ENCODE measurements around the gene C13orf46.

The C13orf46 gene

DNA sequence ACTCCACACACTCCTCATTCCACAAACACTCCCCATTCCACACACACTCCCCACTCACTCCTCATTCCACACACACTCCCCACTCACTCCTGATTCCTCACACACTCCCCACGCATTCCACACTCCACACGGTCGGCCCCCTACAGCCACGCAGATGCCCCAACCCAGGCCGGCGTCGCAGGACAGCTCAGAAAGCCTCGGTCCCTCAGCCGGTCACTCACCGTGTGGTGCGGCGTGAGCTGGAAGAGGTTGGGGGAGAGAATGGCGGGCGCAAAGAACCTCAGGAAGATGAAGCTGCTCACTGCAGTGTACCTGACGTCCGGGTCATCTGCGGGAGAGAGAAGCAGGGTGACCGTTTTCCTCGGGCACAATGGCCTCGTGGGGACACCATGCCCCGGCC, 39.0 kb upstream of the C13orf46 start:
- in situ Hi-C loops (cut with HindIII; ENCODE audit: low pct_ligation_motif_present, low sequenced_read_pairs): no loop called here
- DNase-seq: no peak
- Histone ChIP-seq H3K4me3 (ENCODE audit: low read depth, low read length) (no peak overlapping the region), H3K36me3 (replicated peaks) (peaks cover 73% of the 10 kb centered on the region), H3K27me3 (replicated peaks) (no peaks in the 10 kb centered on the region), H3K27ac (no peak overlapping the region)
- TF ChIP-seq, protein P1, sequence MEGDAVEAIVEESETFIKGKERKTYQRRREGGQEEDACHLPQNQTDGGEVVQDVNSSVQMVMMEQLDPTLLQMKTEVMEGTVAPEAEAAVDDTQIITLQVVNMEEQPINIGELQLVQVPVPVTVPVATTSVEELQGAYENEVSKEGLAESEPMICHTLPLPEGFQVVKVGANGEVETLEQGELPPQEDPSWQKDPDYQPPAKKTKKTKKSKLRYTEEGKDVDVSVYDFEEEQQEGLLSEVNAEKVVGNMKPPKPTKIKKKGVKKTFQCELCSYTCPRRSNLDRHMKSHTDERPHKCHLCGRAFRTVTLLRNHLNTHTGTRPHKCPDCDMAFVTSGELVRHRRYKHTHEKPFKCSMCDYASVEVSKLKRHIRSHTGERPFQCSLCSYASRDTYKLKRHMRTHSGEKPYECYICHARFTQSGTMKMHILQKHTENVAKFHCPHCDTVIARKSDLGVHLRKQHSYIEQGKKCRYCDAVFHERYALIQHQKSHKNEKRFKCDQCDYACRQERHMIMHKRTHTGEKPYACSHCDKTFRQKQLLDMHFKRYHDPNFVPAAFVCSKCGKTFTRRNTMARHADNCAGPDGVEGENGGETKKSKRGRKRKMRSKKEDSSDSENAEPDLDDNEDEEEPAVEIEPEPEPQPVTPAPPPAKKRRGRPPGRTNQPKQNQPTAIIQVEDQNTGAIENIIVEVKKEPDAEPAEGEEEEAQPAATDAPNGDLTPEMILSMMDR (IDR thresholded peaks at IDR 0.05; ENCODE audit: low read depth, low read length, missing control alignments): no peak

DNA sequence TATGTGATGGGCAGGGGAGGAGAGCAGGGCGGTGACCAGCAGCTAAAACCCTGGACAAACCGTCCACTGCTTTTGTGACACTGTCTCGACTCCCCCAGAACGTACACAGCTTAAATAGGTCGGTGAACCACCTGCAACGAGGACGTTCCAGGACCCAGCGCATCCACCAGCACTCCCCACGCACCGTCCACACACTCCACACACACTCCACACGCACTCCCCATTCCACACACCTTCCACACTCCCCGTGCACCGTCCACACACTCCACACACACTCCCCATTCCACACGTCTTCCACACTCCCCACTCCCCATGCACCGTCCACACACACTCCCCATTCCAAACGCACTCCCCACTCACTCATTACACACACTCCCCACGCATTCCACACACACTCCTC, 38.3 kb upstream of the C13orf46 start:
- no peak for DNase-seq
- Histone ChIP-seq H3K27ac (no peak overlapping the region), H3K36me3 (replicated peaks) (peaks cover 71% of the 10 kb centered on the region), H3K27me3 (replicated peaks) (no peaks in the 10 kb centered on the region), H3K4me3 (ENCODE audit: low read depth, low read length) (no peak overlapping the region)
- in situ Hi-C loops (cut with HindIII; ENCODE audit: low pct_ligation_motif_present, low sequenced_read_pairs): no loop called here
- TF ChIP-seq, protein P1 (IDR thresholded peaks at IDR 0.05; ENCODE audit: low read depth, low read length, missing control alignments): no peak

DNA sequence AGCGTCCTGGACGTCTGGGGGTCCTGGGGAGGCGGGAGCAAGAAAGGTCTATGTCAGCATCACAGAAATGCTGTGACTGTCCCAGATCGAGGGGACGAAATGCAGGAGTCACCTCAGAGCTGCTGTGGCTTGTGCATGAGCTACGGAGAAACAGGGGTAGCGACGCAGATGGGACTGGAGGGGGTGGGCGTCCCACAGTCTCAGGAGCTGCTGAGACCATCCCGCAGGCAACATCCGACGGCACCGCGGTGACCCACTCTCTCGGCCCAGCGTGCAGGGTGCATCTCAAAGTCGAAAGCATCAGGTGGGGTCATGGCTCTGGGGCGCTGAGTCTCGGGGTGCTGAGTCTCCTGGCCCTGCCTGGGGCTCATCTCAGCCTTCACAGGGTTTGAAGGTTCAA, 37.4 kb upstream of the C13orf46 start:
- H3K27me3 ChIP-seq (replicated peaks): no peaks in the 10 kb centered on the region
- H3K36me3 ChIP-seq (replicated peaks): peaks cover 64% of the 10 kb centered on the region
- TF ChIP-seq, protein P1 (IDR thresholded peaks at IDR 0.05; ENCODE audit: low read depth, low read length, missing control alignments): no peak
- H3K27ac ChIP-seq: no peak overlapping the region
- in situ Hi-C loops (cut with HindIII; ENCODE audit: low pct_ligation_motif_present, low sequenced_read_pairs): no loop called here
- DNase-seq: no peak
- no peak overlapping the region for H3K4me3 ChIP-seq (ENCODE audit: low read depth, low read length)

DNA sequence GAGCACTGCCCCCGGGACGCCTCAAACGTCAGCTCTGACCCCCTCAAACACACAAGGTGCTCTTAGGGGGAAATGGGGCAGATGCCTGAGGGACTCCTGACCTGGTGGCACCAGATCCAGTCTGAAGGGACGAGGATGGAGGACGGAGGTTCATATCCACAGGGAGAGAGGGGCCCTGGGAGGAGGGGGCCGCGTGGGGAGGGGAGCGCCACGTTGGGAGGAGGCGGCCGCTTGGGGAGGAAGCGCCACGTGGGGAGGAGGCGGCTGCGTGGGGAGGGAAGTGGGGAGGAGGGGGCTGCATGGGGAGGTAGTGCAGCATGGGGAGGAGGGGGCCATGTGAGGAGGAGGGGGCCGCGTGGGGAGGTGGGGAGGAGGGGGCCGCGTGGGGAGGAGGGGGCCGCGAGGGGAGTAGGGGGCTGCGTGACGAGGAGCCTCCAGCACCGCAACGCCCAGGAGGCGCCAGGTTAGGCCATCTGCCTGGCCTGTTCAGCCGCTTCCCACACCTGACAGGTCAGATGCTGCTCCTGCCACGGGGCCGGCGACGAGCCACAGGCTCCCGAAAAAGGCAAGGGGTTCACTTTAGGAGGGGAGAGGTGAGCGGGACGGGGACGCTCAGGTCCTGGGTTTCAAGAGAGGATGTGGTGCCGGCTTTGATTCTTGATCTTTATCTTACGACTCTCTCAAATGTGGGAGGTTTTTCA, 36.7 kb upstream of the C13orf46 start:
- Histone ChIP-seq H3K27me3 (replicated peaks) (no peaks in the 10 kb centered on the region), H3K36me3 (replicated peaks) (peaks cover 57% of the 10 kb centered on the region), H3K4me3 (ENCODE audit: low read depth, low read length) (no peak overlapping the region), H3K27ac (no peak overlapping the region)
- TF ChIP-seq, protein P1 (IDR thresholded peaks at IDR 0.05; ENCODE audit: low read depth, low read length, missing control alignments): no peak
- in situ Hi-C loops (cut with HindIII; ENCODE audit: low pct_ligation_motif_present, low sequenced_read_pairs): no loop called here
- no peak for DNase-seq

DNA sequence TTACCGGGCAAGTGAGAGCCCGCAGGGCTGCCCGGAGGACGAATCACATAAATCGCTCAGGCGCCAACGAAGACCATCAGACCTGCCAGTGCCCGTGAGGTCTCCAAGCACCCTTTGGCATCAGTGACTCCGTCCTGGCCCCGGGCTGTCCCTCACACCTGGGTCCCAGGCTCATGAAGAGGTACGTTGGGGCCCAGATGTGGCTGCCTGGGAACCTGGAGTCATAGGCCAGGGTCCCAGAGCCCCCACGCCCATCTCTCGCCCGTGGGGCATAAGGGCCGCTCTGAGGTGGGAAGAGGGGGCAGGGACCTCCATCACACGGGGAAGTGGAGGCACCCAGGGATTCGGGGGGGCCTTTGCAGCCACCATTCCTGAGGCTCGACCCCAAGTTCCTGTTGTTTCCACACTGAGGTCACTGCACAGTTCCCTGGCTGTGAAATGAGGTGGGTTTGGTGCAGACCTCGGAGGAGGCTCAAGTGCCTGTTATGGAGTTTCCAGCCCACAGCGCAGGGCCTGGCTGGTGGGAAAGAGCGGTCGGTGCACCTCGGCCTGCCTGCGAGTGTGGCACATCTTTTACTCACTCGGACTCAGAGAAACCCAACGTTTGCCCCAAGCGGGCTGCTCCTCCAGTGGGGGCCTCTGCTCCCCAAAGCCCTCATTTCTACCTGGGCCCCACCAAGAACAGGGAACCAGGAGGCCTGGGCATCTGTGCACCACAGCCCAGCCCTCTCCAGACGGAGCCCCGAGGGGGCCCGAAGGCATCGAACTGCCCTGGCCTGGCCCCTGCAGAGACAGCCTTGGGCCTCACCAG, 35.9 kb upstream of the C13orf46 start:
- DNase-seq: no peak
- no peak overlapping the region for H3K4me3 ChIP-seq (ENCODE audit: low read depth, low read length)
- in situ Hi-C loops (cut with HindIII; ENCODE audit: low pct_ligation_motif_present, low sequenced_read_pairs): no loop called here
- H3K27ac ChIP-seq: no peak overlapping the region
- TF ChIP-seq, protein P1 (IDR thresholded peaks at IDR 0.05; ENCODE audit: low read depth, low read length, missing control alignments): no peak
- H3K36me3 ChIP-seq (replicated peaks): peaks cover 52% of the 10 kb centered on the region
- no peaks in the 10 kb centered on the region for H3K27me3 ChIP-seq (replicated peaks)

Measured in brain microvascular endothelial cell (primary cell).